ENCODE results near the gene SREBF2. TPM values are rescaled to one million over a fixed set of nuclear protein-coding genes. Genes with fewer than 3 reads are reported as not detected.
A peak's percentile ranks its signal among the peaks of the same experiment; 100 is the strongest.

SREBF2 gene
- total and polyA plus RNA-seq, 9 of the 15 experiments (the other 6 are each of a cell fraction or from before 2014, with no cell fraction given), result 1.1 to 84.2 (median 26.9) TPM

- TF ChIP-seq REST (IDR thresholded peaks at IDR 0.05; ENCODE audit: borderline replicate concordance), result peak; percentile 72; the same call in 1 of the 2 replicates
- TF ChIP-seq REST (CRISPR knock-in tag; IDR thresholded peaks at IDR 0.05; ENCODE audit: low read depth), result no peak
- TF ChIP-seq HSF4 (CRISPR knock-in tag; IDR thresholded peaks at IDR 0.05; ENCODE audit: borderline replicate concordance), result no peak
- TF ChIP-seq MAX (CRISPR knock-in tag; IDR thresholded peaks at IDR 0.05), result no peak
- no peak for TF ChIP-seq ZNF263 (CRISPR knock-in tag; IDR thresholded peaks at IDR 0.05; ENCODE audit: borderline replicate concordance)
- TF ChIP-seq ESRRB (CRISPR knock-in tag; IDR thresholded peaks at IDR 0.05; ENCODE audit: borderline replicate concordance), result no peak
- TF ChIP-seq FUS (optimal IDR thresholded peaks at IDR 0.05; ENCODE audit: low read depth, low read length), result no peak
- TF ChIP-seq ZNF134 (CRISPR knock-in tag; conservative IDR thresholded peaks at IDR 0.05), result 0 out of 2 replicates have a peak, but pooled peaks have one; percentile 40
- TF ChIP-seq HES1 (IDR thresholded peaks at IDR 0.05; ENCODE audit: low read depth), result no peak
- no peak for TF ChIP-seq THRA (IDR thresholded peaks at IDR 0.05)
- TF ChIP-seq ZHX1 (conservative IDR thresholded peaks at IDR 0.05; ENCODE audit: low read length), result no peak
- TF ChIP-seq CHCHD3 (CRISPR knock-in tag; IDR thresholded peaks at IDR 0.05), result no peak
- TF ChIP-seq TEAD2 (tag; IDR thresholded peaks at IDR 0.05), result no peak
- TF ChIP-seq GABPB2 (CRISPR knock-in tag; conservative IDR thresholded peaks at IDR 0.05), result no peak
Measured at GRCh38 chr22:41940832-41941765, 108.2 kb downstream of the SREBF2 start (continued).
